ENCODE measurements around the gene CMTR2. TPM values are rescaled to one million over a fixed set of nuclear protein-coding genes. Genes with fewer than 3 reads are reported as not detected.
"Not testable (repeated sequence)": the region's sequence is repeated elsewhere in the genome, so short reads cannot be mapped to it uniquely, and the experiment has no call there.

Gene CMTR2
- total RNA-seq, 1 donor from 2014 or later: 20.5 TPM

- Mint-ChIP-seq H3K4me1 (no peaks in the 10 kb centered on the region), H3K4me3 (no peak overlapping the region), H3K9me3 (peaks cover 3% of the 10 kb centered on the region), H3K36me3 (ENCODE audit: low read depth) (no peaks in the 10 kb centered on the region), H3K27me3 (ENCODE audit: low read depth) (peaks cover 51% of the 10 kb centered on the region), H3K27ac (ENCODE audit: unreplicated experiment) (no peak overlapping the region)
- no peak for TF ChIP-seq CTCF (conservative IDR thresholded peaks at IDR 0.05)
- DNase-seq (ENCODE audit: low read depth, low spot score): no peak
Observed at GRCh38 chr16:71303938-71304337, 14.7 kb upstream of the CMTR2 start.

- Mint-ChIP-seq H3K4me3 (no peak overlapping the region), H3K36me3 (ENCODE audit: low read depth) (no peaks in the 10 kb centered on the region), H3K4me1 (no peaks in the 10 kb centered on the region), H3K27ac (ENCODE audit: unreplicated experiment) (no peak overlapping the region), H3K27me3 (ENCODE audit: low read depth) (peaks cover 66% of the 10 kb centered on the region), H3K9me3 (peaks cover 6% of the 10 kb centered on the region)
- no peak for TF ChIP-seq CTCF (conservative IDR thresholded peaks at IDR 0.05)
- DNase-seq (ENCODE audit: low read depth, low spot score): no peak
Observed at GRCh38 chr16:71297341-71297634, 8.1 kb upstream of the CMTR2 start.

- no peak overlapping the region for H3K4me3 Mint-ChIP-seq
- TF ChIP-seq CTCF (conservative IDR thresholded peaks at IDR 0.05): no peak
- no peaks in the 10 kb centered on the region for H3K4me1 Mint-ChIP-seq
- no peaks in the 10 kb centered on the region for H3K36me3 Mint-ChIP-seq (ENCODE audit: low read depth)
- H3K27ac Mint-ChIP-seq (ENCODE audit: unreplicated experiment): no peak overlapping the region
- DNase-seq (ENCODE audit: low read depth, low spot score): no peak
- H3K27me3 Mint-ChIP-seq (ENCODE audit: low read depth): peaks cover 68% of the 10 kb centered on the region
- H3K9me3 Mint-ChIP-seq: peaks cover 6% of the 10 kb centered on the region
Observed at GRCh38 chr16:71296584-71297340, 7.6 kb upstream of the CMTR2 start.

- H3K4me1 Mint-ChIP-seq: no peaks in the 10 kb centered on the region
- DNase-seq (ENCODE audit: low read depth, low spot score): no peak
- H3K27ac Mint-ChIP-seq (ENCODE audit: unreplicated experiment): no peak overlapping the region
- H3K27me3 Mint-ChIP-seq (ENCODE audit: low read depth): peaks cover 63% of the 10 kb centered on the region
- TF ChIP-seq CTCF (conservative IDR thresholded peaks at IDR 0.05): no peak
- no peak overlapping the region for H3K4me3 Mint-ChIP-seq
- peaks cover 6% of the 10 kb centered on the region for H3K9me3 Mint-ChIP-seq
- no peaks in the 10 kb centered on the region for H3K36me3 Mint-ChIP-seq (ENCODE audit: low read depth)
Observed at GRCh38 chr16:71295950-71296349, 6.7 kb upstream of the CMTR2 start.

- no peak for DNase-seq (ENCODE audit: low read depth, low spot score)
- H3K4me1 Mint-ChIP-seq: peaks cover 8% of the 10 kb centered on the region
- no peak overlapping the region for H3K4me3 Mint-ChIP-seq
- H3K9me3 Mint-ChIP-seq: peaks cover 6% of the 10 kb centered on the region
- peaks cover 47% of the 10 kb centered on the region for H3K27me3 Mint-ChIP-seq (ENCODE audit: low read depth)
- no peak overlapping the region for H3K27ac Mint-ChIP-seq (ENCODE audit: unreplicated experiment)
- TF ChIP-seq CTCF (conservative IDR thresholded peaks at IDR 0.05): no peak
- no peaks in the 10 kb centered on the region for H3K36me3 Mint-ChIP-seq (ENCODE audit: low read depth)
Observed at GRCh38 chr16:71293919-71294318, 4.7 kb upstream of the CMTR2 start.

GRCh38 chr16:71292095-71292494 lies 2.9 kb upstream of the CMTR2 start:
- DNase-seq (ENCODE audit: low read depth, low spot score); H3K9me3 Mint-ChIP-seq; H3K36me3 Mint-ChIP-seq (ENCODE audit: low read depth); H3K4me3 Mint-ChIP-seq; H3K27ac Mint-ChIP-seq (ENCODE audit: unreplicated experiment): not testable (repeated sequence)
- peaks cover 20% of the 10 kb centered on the region for H3K4me1 Mint-ChIP-seq
- H3K27me3 Mint-ChIP-seq (ENCODE audit: low read depth): peaks cover 32% of the 10 kb centered on the region

Measured in neural crest cell (in vitro differentiated cells).